Measurements from ENCODE around the gene CHERP. TPM values are rescaled to one million over a fixed set of nuclear protein-coding genes. Genes with fewer than 3 reads are reported as not detected.

The CHERP gene
- total and polyA plus RNA-seq, 2 of the 8 experiments (the other 6 are each of a cell fraction or from before 2014, with no cell fraction given), result 13.9 to 73.7 TPM

DNA sequence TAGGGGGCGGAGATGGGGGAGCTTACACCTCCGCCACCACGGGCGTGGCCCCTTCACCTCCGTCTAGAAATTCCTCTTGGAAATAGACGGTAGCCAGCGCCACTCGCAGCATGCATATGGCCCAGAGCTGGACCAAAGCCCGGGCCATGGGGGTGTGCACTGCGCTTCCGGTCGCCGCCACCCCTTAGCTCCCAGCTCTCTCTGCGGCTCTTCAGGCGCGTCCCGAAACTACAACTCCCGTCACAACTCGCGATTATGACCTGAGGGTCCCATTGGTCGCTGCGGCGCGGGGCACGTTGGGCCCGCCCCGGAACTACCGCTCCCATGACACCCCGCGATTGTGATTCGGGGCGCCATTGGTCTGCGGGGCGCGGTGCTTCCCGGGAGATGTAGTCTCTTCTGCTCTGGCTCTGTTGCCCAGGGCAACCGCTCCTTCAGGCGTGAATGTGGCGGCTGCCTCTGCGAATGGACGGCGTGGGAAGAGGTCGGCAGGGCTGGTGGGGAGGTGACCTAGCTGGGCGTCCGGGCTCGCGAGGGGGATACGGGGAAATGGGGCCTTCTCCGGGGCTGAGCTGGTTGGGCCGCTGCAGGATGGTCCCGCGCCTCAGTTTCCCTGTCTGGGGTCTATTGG is 46.1 kb downstream of the CHERP start, which contains the start of the genes C19orf44 and CALR3 (continued):
- no peak for TF ChIP-seq HDAC2 (IDR thresholded peaks at IDR 0.05; ENCODE audit: borderline replicate concordance in 1 of 2, low read depth in 2 of 2, low read length in 2 of 2)
- TF ChIP-seq SIRT6 (IDR thresholded peaks at IDR 0.05; ENCODE audit: low read length), result no peak
- no peak for TF ChIP-seq KDM1A (IDR thresholded peaks at IDR 0.05; ENCODE audit: borderline replicate concordance, low read length)
- peak; percentile 55; the same call in 1 of the 2 replicates for TF ChIP-seq GABPA (IDR thresholded peaks at IDR 0.05; ENCODE audit: borderline replicate concordance, insufficient read depth, low read length)
- TF ChIP-seq SIX5 (IDR thresholded peaks at IDR 0.05; ENCODE audit: low read depth, low read length), result peak; percentile 97
- TF ChIP-seq POLR2AphosphoS5 (IDR thresholded peaks at IDR 0.05; ENCODE audit: low read depth, low read length), result peak; percentile 78
- TF ChIP-seq CBX8 (IDR thresholded peaks at IDR 0.05; ENCODE audit: borderline replicate concordance, low read depth, low read length), result no peak
- TF ChIP-seq MAFK (IDR thresholded peaks at IDR 0.05; ENCODE audit: low read depth, low read length), result no peak
- peak; percentile 58 for TF ChIP-seq TBP (IDR thresholded peaks at IDR 0.05; ENCODE audit: low read depth, low read length)
- TF ChIP-seq NRF1 (IDR thresholded peaks at IDR 0.05; ENCODE audit: low read depth, low read length), result no peak
- TF ChIP-seq, protein P1, sequence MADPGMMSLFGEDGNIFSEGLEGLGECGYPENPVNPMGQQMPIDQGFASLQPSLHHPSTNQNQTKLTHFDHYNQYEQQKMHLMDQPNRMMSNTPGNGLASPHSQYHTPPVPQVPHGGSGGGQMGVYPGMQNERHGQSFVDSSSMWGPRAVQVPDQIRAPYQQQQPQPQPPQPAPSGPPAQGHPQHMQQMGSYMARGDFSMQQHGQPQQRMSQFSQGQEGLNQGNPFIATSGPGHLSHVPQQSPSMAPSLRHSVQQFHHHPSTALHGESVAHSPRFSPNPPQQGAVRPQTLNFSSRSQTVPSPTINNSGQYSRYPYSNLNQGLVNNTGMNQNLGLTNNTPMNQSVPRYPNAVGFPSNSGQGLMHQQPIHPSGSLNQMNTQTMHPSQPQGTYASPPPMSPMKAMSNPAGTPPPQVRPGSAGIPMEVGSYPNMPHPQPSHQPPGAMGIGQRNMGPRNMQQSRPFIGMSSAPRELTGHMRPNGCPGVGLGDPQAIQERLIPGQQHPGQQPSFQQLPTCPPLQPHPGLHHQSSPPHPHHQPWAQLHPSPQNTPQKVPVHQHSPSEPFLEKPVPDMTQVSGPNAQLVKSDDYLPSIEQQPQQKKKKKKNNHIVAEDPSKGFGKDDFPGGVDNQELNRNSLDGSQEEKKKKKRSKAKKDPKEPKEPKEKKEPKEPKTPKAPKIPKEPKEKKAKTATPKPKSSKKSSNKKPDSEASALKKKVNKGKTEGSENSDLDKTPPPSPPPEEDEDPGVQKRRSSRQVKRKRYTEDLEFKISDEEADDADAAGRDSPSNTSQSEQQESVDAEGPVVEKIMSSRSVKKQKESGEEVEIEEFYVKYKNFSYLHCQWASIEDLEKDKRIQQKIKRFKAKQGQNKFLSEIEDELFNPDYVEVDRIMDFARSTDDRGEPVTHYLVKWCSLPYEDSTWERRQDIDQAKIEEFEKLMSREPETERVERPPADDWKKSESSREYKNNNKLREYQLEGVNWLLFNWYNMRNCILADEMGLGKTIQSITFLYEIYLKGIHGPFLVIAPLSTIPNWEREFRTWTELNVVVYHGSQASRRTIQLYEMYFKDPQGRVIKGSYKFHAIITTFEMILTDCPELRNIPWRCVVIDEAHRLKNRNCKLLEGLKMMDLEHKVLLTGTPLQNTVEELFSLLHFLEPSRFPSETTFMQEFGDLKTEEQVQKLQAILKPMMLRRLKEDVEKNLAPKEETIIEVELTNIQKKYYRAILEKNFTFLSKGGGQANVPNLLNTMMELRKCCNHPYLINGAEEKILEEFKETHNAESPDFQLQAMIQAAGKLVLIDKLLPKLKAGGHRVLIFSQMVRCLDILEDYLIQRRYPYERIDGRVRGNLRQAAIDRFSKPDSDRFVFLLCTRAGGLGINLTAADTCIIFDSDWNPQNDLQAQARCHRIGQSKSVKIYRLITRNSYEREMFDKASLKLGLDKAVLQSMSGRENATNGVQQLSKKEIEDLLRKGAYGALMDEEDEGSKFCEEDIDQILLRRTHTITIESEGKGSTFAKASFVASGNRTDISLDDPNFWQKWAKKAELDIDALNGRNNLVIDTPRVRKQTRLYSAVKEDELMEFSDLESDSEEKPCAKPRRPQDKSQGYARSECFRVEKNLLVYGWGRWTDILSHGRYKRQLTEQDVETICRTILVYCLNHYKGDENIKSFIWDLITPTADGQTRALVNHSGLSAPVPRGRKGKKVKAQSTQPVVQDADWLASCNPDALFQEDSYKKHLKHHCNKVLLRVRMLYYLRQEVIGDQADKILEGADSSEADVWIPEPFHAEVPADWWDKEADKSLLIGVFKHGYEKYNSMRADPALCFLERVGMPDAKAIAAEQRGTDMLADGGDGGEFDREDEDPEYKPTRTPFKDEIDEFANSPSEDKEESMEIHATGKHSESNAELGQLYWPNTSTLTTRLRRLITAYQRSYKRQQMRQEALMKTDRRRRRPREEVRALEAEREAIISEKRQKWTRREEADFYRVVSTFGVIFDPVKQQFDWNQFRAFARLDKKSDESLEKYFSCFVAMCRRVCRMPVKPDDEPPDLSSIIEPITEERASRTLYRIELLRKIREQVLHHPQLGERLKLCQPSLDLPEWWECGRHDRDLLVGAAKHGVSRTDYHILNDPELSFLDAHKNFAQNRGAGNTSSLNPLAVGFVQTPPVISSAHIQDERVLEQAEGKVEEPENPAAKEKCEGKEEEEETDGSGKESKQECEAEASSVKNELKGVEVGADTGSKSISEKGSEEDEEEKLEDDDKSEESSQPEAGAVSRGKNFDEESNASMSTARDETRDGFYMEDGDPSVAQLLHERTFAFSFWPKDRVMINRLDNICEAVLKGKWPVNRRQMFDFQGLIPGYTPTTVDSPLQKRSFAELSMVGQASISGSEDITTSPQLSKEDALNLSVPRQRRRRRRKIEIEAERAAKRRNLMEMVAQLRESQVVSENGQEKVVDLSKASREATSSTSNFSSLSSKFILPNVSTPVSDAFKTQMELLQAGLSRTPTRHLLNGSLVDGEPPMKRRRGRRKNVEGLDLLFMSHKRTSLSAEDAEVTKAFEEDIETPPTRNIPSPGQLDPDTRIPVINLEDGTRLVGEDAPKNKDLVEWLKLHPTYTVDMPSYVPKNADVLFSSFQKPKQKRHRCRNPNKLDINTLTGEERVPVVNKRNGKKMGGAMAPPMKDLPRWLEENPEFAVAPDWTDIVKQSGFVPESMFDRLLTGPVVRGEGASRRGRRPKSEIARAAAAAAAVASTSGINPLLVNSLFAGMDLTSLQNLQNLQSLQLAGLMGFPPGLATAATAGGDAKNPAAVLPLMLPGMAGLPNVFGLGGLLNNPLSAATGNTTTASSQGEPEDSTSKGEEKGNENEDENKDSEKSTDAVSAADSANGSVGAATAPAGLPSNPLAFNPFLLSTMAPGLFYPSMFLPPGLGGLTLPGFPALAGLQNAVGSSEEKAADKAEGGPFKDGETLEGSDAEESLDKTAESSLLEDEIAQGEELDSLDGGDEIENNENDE (IDR thresholded peaks at IDR 0.05; ENCODE audit: insufficient replicate concordance, low read length), result no peak

All from H1 (cell line).